GM18526 (cell line): Measurements from ENCODE around the gene LCT.

Experiments
- POLR2A ChIP-seq: IDR thresholded peaks from 3 replicates; pipeline ENCODE4 v1.6.1; 2011; ENCODE audit not compliant: insufficient read length; ENCODE audit errors: extremely low read depth

The LCT gene

GRCh38 chr2:135786823-135787222 is 50.2 kb downstream of the LCT start:
- no peak for TF ChIP-seq POLR2A

- no peak for TF ChIP-seq POLR2A
Observed at GRCh38 chr2:135785032-135785431, 52.0 kb downstream of the LCT start.

- no peak for TF ChIP-seq POLR2A
Observed at GRCh38 chr2:135783439-135783838, 53.5 kb downstream of the LCT start.

GRCh38 chr2:135782231-135782630 is 54.8 kb downstream of the LCT start:
- TF ChIP-seq POLR2A, result no peak

GRCh38 chr2:135776367-135776766 is 60.6 kb downstream of the LCT start:
- no peak for TF ChIP-seq POLR2A

- TF ChIP-seq POLR2A, result no peak
Observed at GRCh38 chr2:135775420-135775819, 61.6 kb downstream of the LCT start.

GRCh38 chr2:135773917-135774316 is 63.1 kb downstream of the LCT start:
- no peak for TF ChIP-seq POLR2A

- no peak for TF ChIP-seq POLR2A
Observed at GRCh38 chr2:135773319-135773718, 63.7 kb downstream of the LCT start.

GRCh38 chr2:135768863-135769262 is 68.1 kb downstream of the LCT start:
- TF ChIP-seq POLR2A, result no peak

GRCh38 chr2:135762530-135762929 is 74.5 kb downstream of the LCT start:
- no peak for TF ChIP-seq POLR2A

- TF ChIP-seq POLR2A, result no peak
Observed at GRCh38 chr2:135762022-135762421, 75.0 kb downstream of the LCT start.

GRCh38 chr2:135756692-135757091 is 80.3 kb downstream of the LCT start:
- TF ChIP-seq POLR2A, result no peak

GRCh38 chr2:135755573-135755972 is 81.4 kb downstream of the LCT start:
- TF ChIP-seq POLR2A, result no peak

GRCh38 chr2:135745545-135745944 is 91.4 kb downstream of the LCT start:
- no peak for TF ChIP-seq POLR2A

- TF ChIP-seq POLR2A, result no peak
Observed at GRCh38 chr2:135744760-135745314, 92.1 kb downstream of the LCT start.

GRCh38 chr2:135743860-135744259 is 93.1 kb downstream of the LCT start:
- no peak for TF ChIP-seq POLR2A

- TF ChIP-seq POLR2A, result no peak
Observed at GRCh38 chr2:135742325-135742757, 94.6 kb downstream of the LCT start.
